Stimulated activated CD8-positive, alpha-beta memory T cell treated with anti-CD3 and anti-CD28 coated beads, Interleukin-15, amount 100 ng/mL, for 24 hours (primary cell): ENCODE measurements around the gene ST8SIA5.

Experiments
- DNase-seq: peaks from one replicate; pipeline ENCODE4 v3.0.0-alpha.2; 2020; ENCODE audit warnings: low read depth

The ST8SIA5 gene

GRCh38 chr18:46668694-46669093, 88.2 kb downstream of the ST8SIA5 start:
- no peak for DNase-seq

GRCh38 chr18:46668135-46668534, 88.7 kb downstream of the ST8SIA5 start:
- DNase-seq, result no peak

GRCh38 chr18:46663539-46663938, 93.3 kb downstream of the ST8SIA5 start:
- DNase-seq, result no peak

- DNase-seq, result no peak
These were observed 95.7 kb downstream of the ST8SIA5 start for GRCh38 chr18:46660957-46661749.

- no peak for DNase-seq
These were observed 97.4 kb downstream of the ST8SIA5 start for GRCh38 chr18:46659484-46659883.

- no peak for DNase-seq
These were observed 99.5 kb downstream of the ST8SIA5 start, which contains the start of gene LOXHD1 for GRCh38 chr18:46657115-46657955. TSS of gene LOXHD1 (minus strand) at chr18:46657220. CDS start at chr18:46657033, 187 bp downstream.

- DNase-seq, result no peak
These were observed 100.3 kb downstream of the ST8SIA5 start for GRCh38 chr18:46656326-46657114.

- no peak for DNase-seq
These were observed 104.5 kb downstream of the ST8SIA5 start for GRCh38 chr18:46652372-46652771.

- no peak for DNase-seq
These were observed 106.2 kb downstream of the ST8SIA5 start for GRCh38 chr18:46650681-46651080.

GRCh38 chr18:46649071-46649862, 107.6 kb downstream of the ST8SIA5 start:
- no peak for DNase-seq

- DNase-seq, result no peak
These were observed 110.4 kb downstream of the ST8SIA5 start for GRCh38 chr18:46646468-46646867.

- no peak for DNase-seq
These were observed 114.3 kb downstream of the ST8SIA5 start for GRCh38 chr18:46642561-46642960.

- no peak for DNase-seq
These were observed 114.9 kb downstream of the ST8SIA5 start for GRCh38 chr18:46641917-46642316.

- no peak for DNase-seq
These were observed 117.5 kb downstream of the ST8SIA5 start for GRCh38 chr18:46639386-46639785.

- DNase-seq, result no peak
These were observed 120.7 kb downstream of the ST8SIA5 start for GRCh38 chr18:46636040-46636630.

- no peak for DNase-seq
These were observed 124.3 kb downstream of the ST8SIA5 start for GRCh38 chr18:46632401-46633071.

GRCh38 chr18:46630991-46631390, 125.9 kb downstream of the ST8SIA5 start:
- no peak for DNase-seq

GRCh38 chr18:46630160-46630559, 126.7 kb downstream of the ST8SIA5 start:
- no peak for DNase-seq

- DNase-seq, result no peak
These were observed 127.5 kb downstream of the ST8SIA5 start for GRCh38 chr18:46629361-46629760.

- no peak for DNase-seq
These were observed 128.6 kb downstream of the ST8SIA5 start for GRCh38 chr18:46628206-46628605.
